GM12874 (cell line): Measurements from ENCODE around the gene SUN1.

Experiments
- TF ChIP-seq, protein P1 (sequence below): IDR thresholded peaks from 2 replicates; pipeline ENCODE4 v1.5.1; 2011; ENCODE audit warnings: low read depth, mild to moderate bottlenecking, control low read depth, low read length, moderate library complexity; ENCODE audit not compliant: insufficient read depth

The SUN1 gene

DNA sequence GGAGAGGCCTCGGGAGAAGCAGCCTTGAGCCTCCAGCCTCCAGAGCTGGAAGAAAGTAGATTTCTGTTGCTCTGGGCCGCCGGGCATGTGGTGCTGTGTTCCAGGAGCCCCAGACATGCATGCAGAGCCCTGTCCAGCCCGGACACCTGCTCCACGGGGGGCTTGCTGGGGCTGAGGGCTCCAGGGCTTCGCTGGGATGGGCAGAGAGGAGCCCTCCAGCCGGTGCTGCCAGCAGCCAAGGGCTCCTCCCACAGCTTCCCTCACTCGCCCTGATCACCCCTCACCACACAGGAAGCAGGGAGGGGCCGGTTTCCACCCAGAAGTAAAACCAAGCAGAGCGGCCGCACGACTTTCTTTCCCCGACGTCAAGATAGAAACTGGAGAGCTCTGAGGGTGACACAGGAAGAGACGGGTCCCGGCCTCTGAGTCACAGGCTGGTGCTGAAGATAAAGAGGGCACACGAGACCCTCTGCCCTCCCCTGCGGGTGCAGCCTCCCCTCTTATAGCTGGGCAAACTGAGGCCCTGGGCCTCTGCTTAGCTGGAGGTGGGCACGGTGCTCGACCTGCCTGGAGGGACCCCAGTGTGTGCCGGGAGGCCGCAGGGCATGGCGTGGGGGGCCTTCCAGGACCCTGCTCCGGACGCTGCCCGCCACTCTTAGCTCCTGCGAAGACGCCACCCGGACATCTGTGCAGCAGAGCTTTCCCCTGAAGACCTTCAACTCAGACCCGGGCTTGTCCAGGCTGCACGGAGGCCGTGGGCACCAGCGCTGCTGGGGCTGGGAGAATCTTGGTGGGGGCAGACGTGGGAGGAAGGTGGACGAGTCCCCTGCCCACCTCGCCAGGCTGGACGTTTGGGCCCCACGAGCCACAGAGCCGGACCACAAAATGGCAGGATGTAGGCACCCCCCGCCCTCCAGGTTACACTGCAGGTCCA lies 91.1 kb downstream of the SUN1 start:
- TF ChIP-seq, protein P1, sequence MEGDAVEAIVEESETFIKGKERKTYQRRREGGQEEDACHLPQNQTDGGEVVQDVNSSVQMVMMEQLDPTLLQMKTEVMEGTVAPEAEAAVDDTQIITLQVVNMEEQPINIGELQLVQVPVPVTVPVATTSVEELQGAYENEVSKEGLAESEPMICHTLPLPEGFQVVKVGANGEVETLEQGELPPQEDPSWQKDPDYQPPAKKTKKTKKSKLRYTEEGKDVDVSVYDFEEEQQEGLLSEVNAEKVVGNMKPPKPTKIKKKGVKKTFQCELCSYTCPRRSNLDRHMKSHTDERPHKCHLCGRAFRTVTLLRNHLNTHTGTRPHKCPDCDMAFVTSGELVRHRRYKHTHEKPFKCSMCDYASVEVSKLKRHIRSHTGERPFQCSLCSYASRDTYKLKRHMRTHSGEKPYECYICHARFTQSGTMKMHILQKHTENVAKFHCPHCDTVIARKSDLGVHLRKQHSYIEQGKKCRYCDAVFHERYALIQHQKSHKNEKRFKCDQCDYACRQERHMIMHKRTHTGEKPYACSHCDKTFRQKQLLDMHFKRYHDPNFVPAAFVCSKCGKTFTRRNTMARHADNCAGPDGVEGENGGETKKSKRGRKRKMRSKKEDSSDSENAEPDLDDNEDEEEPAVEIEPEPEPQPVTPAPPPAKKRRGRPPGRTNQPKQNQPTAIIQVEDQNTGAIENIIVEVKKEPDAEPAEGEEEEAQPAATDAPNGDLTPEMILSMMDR: no peak
